ENCODE measurements around the gene RGL2. TPM values are rescaled to one million over a fixed set of nuclear protein-coding genes. Genes with fewer than 3 reads are reported as not detected.
A peak's percentile ranks its signal among the peaks of the same experiment; 100 is the strongest.

Gene RGL2
- total RNA-seq, 1 experiment from 2014 or later: 48.8 TPM

- peaks cover 3% of the 10 kb centered on the region for H3K36me3 ChIP-seq (ENCODE audit: insufficient read depth, low read length, poor library complexity, severe bottlenecking)
- POLR2A ChIA-PET (ENCODE audit: low non-redundant PET): interaction anchor here (0.6 to 2.0 kb wide), 2 partner anchors 28 to 276 kb away, joined by 5 to 8 read pairs; no protein-coding TSS in a partner anchor
- BruUV-seq (replicated peaks): no TSS peak
- H3K27ac ChIP-seq (ENCODE audit: low read depth, low read length, poor library complexity, severe bottlenecking): peak overlapping the region; percentile 94
- H3K9me3 ChIP-seq (ENCODE audit: low read depth, low read length, poor library complexity, severe bottlenecking): no peaks in the 10 kb centered on the region
- intact Hi-C loops (cut with micrococcal nuclease; ENCODE audit: unreplicated experiment): loop anchor here (1.0 to 2.0 kb wide), 4 partner anchors 39 to 234 kb away; partner anchors contain the start of genes RING1, RXRB and SLC39A7
- TF ChIP-seq EZH2 (IDR thresholded peaks at IDR 0.05; ENCODE audit: borderline replicate concordance, low read depth, low read length, poor library complexity, severe bottlenecking) (no peak), CTCF (conservative IDR thresholded peaks at IDR 0.05; ENCODE audit: low read depth, low read length) (peak; percentile 91)
- no peaks in the 10 kb centered on the region for H3K27me3 ChIP-seq (replicated peaks; ENCODE audit: insufficient read depth, low read depth, low read length, poor library complexity)
- peak overlapping the region; percentile 59 for H3K4me3 ChIP-seq (ENCODE audit: low read depth, low read length, poor library complexity, severe bottlenecking)
- peaks cover 16% of the 10 kb centered on the region for H3K4me1 ChIP-seq (ENCODE audit: insufficient read depth, low read length, poor library complexity, severe bottlenecking)
- CTCF ChIA-PET: interaction anchor here (0.5 to 1.5 kb wide), 16 partner anchors 16 to 1057 kb away, joined by 3 to 8 read pairs (median 4); partner anchors contain the start of gene B3GALT4
- DNase-seq (ENCODE audit: low spot score): peak; percentile 91
Measured at GRCh38 chr6:33247977-33248642, 50.6 kb downstream of the RGL2 start.

GRCh38 chr6:33243476-33243875, 55.3 kb downstream of the RGL2 start:
- Histone ChIP-seq H3K27ac (ENCODE audit: low read depth, low read length, poor library complexity, severe bottlenecking) (no peak overlapping the region), H3K36me3 (ENCODE audit: insufficient read depth, low read length, poor library complexity, severe bottlenecking) (no peaks in the 10 kb centered on the region), H3K9me3 (ENCODE audit: low read depth, low read length, poor library complexity, severe bottlenecking) (no peaks in the 10 kb centered on the region), H3K27me3 (replicated peaks; ENCODE audit: insufficient read depth, low read depth, low read length, poor library complexity) (no peaks in the 10 kb centered on the region), H3K4me1 (ENCODE audit: insufficient read depth, low read length, poor library complexity, severe bottlenecking) (peaks cover 4% of the 10 kb centered on the region), H3K4me3 (ENCODE audit: low read depth, low read length, poor library complexity, severe bottlenecking) (no peak overlapping the region)
- no peak for TF ChIP-seq CTCF (conservative IDR thresholded peaks at IDR 0.05; ENCODE audit: low read depth, low read length)
- CTCF ChIA-PET: interaction anchor here (0.7 kb wide), 1 partner anchor 117 kb away, joined by 3 read pairs; no protein-coding TSS in a partner anchor
- no TSS peak for BruUV-seq (replicated peaks)
- POLR2A ChIA-PET (ENCODE audit: low non-redundant PET): no interaction called here
- intact Hi-C loops (cut with micrococcal nuclease; ENCODE audit: unreplicated experiment): no loop called here
- no peak for DNase-seq (ENCODE audit: low spot score)

- Histone ChIP-seq H3K27me3 (replicated peaks; ENCODE audit: insufficient read depth, low read depth, low read length, poor library complexity) (no peaks in the 10 kb centered on the region), H3K4me1 (ENCODE audit: insufficient read depth, low read length, poor library complexity, severe bottlenecking) (no peaks in the 10 kb centered on the region), H3K4me3 (ENCODE audit: low read depth, low read length, poor library complexity, severe bottlenecking) (no peak overlapping the region), H3K27ac (ENCODE audit: low read depth, low read length, poor library complexity, severe bottlenecking) (no peak overlapping the region), H3K9me3 (ENCODE audit: low read depth, low read length, poor library complexity, severe bottlenecking) (no peaks in the 10 kb centered on the region), H3K36me3 (ENCODE audit: insufficient read depth, low read length, poor library complexity, severe bottlenecking) (no peaks in the 10 kb centered on the region)
- DNase-seq (ENCODE audit: low spot score): no peak
- ChIA-PET CTCF (interaction anchor here (0.7 kb wide), 1 partner anchor 233 kb away, joined by 3 read pairs; the partner anchor contains the start of gene HLA-DOA), POLR2A (ENCODE audit: low non-redundant PET) (no interaction called here)
- intact Hi-C loops (cut with micrococcal nuclease; ENCODE audit: unreplicated experiment): no loop called here
- TF ChIP-seq EZH2 (IDR thresholded peaks at IDR 0.05; ENCODE audit: borderline replicate concordance, low read depth, low read length, poor library complexity, severe bottlenecking): no peak
- TF ChIP-seq CTCF (conservative IDR thresholded peaks at IDR 0.05; ENCODE audit: low read depth, low read length): no peak
- BruUV-seq (replicated peaks): no TSS peak
Measured at GRCh38 chr6:33241968-33242367, 56.8 kb downstream of the RGL2 start.

Small RNAs within 50 kb of the gene (microRNA-seq; reads per million reads assigned to microRNA genes)
- gene MIR6834 (not detected), gene MIR6873 (not detected)

Other genes with a start within 250 kb of the RGL2 start
- 0.35 and 0.43 TPM in 2 replicates for gene HLA-DPA1, start 225.3 kb downstream of the RGL2 start, total RNA-seq (2021)
- 2.3 and 2.7 TPM in 2 replicates for gene HLA-DPB1, start 223.0 kb downstream of the RGL2 start, total RNA-seq (2021)
- gene COL11A2, start 106.5 kb downstream of the RGL2 start, total RNA-seq (2021): 1.6 and 1.9 TPM in 2 replicates
- gene RXRB, start 98.3 kb downstream of the RGL2 start, total RNA-seq (2021): 42.7 and 43.6 TPM in 2 replicates
- gene SLC39A7, start 98.1 kb downstream of the RGL2 start, total RNA-seq (2021): 119 and 124 TPM in 2 replicates
- gene HSD17B8, start 94.3 kb downstream of the RGL2 start, total RNA-seq (2021): 5.9 and 11.0 TPM in 2 replicates
- gene RING1, start 90.4 kb downstream of the RGL2 start, total RNA-seq (2021): 43.3 and 47.5 TPM in 2 replicates
- gene VPS52, start 27.1 kb downstream of the RGL2 start, total RNA-seq (2021): 58.2 and 60.8 TPM in 2 replicates
- gene RPS18, start 26.9 kb downstream of the RGL2 start, total RNA-seq (2021): 1,781 and 1,852 TPM in 2 replicates
- 4.0 TPM in 2 replicates for gene B3GALT4, start 21.8 kb downstream of the RGL2 start, total RNA-seq (2021)
- 85.1 and 97.9 TPM in 2 replicates for gene WDR46, start 9.7 kb downstream of the RGL2 start, total RNA-seq (2021)
- gene PFDN6, start 9.3 kb downstream of the RGL2 start, total RNA-seq (2021): 70.0 and 83.4 TPM in 2 replicates
- gene TAPBP, start 15.1 kb upstream of the RGL2 start, total RNA-seq (2021): 83.2 and 87.8 TPM in 2 replicates
- gene ZBTB22, start 18.8 kb upstream of the RGL2 start, total RNA-seq (2021): 11.3 and 13.2 TPM in 2 replicates
- 87.1 and 90.1 TPM in 2 replicates for gene DAXX, start 24.0 kb upstream of the RGL2 start, total RNA-seq (2021)
- gene KIFC1, start 92.9 kb upstream of the RGL2 start, total RNA-seq (2021): 123 and 133 TPM in 2 replicates
- gene PHF1, start 112.1 kb upstream of the RGL2 start, total RNA-seq (2021): 53.5 and 56.1 TPM in 2 replicates
- 221 and 223 TPM in 2 replicates for gene CUTA, start 119.2 kb upstream of the RGL2 start, total RNA-seq (2021)
- 77.6 and 78.5 TPM in 2 replicates for gene SYNGAP1, start 121.1 kb upstream of the RGL2 start, total RNA-seq (2021)
- 14.6 and 16.9 TPM in 2 replicates for gene ZBTB9, start 155.6 kb upstream of the RGL2 start, total RNA-seq (2021)